Activated T-cell treated with anti-CD3 and anti-CD28 coated beads for 1 hour (primary cell): ENCODE results near the gene CLIP3.
A peak's percentile ranks its signal among the peaks of the same experiment; 100 is the strongest.
"Not testable (repeated sequence)": the region's sequence is repeated elsewhere in the genome, so short reads cannot be mapped to it uniquely, and the experiment has no call there.

ENCODE experiments used
- DNase-seq: peaks from one replicate; pipeline ENCODE4 v3.0.0-alpha.2; 2020; ENCODE audit warnings: low read depth

The CLIP3 gene, protein sequence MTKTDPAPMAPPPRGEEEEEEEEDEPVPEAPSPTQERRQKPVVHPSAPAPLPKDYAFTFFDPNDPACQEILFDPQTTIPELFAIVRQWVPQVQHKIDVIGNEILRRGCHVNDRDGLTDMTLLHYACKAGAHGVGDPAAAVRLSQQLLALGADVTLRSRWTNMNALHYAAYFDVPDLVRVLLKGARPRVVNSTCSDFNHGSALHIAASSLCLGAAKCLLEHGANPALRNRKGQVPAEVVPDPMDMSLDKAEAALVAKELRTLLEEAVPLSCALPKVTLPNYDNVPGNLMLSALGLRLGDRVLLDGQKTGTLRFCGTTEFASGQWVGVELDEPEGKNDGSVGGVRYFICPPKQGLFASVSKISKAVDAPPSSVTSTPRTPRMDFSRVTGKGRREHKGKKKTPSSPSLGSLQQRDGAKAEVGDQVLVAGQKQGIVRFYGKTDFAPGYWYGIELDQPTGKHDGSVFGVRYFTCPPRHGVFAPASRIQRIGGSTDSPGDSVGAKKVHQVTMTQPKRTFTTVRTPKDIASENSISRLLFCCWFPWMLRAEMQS

DNA sequence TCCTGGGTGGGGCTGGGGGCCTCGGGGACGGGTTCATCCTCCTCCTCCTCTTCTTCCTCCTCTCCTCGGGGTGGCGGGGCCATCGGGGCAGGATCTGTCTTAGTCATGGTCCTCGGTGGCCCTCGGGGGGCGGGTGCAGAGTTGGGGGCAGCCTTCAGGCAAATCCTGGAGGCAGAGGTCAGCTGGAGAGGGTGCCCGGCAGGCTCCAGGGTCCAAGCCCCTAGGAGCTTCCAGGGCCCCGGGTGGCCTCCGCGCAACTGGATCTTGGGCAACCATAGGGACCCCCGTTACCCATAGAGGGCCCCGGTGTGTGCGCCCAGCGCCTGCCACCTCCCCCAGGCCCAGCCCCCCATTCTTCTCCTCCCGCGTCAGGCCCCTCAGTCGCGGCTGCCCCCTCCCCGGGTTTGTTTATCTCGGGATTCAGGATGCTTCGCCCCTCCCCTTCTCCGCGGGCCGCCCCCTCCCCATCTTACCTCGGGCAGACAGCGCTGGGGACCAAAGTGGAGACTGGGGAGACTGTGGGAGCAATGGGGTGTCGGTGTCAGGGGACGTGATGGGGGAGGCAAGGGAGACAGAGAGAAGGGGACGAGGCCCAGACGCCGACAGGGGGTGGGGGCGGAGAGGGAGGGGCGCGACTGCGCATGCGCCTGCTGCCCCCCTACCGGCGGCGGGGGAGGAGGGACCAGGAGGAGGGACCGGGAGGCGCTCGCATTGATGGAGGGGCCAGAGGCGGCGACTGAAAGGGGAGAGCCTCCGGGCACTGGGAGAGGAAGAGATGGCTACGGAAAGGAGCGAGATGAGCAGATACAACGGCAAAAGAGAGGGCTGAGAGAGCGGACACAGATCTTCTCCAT, at the start of gene CLIP3:
Gene CLIP3 (minus strand): TSS at position 623 of the 854 bp plus-strand sequence. CDS start 516 bp downstream, at position 107.
- DNase-seq: peak; percentile 38

DNA sequence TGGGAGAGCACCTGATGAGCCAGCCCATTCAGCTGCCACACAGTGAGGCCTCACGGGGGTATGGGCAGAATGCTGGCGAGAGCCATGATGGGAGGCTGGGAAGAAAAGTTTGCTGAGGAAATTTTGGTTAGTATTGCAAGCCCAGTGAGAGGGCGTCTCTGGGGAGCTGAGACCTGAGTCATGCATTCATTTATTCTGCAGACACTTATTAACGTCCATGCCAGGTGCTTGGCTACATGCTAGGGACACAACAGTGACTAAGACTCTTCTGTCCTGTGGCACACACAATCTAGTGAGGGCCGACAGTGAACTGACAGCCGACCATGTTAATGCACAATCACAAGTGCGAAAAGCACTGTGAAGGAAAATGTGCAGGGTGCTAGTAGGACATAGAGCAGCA, 49.2 kb upstream of the CLIP3 start:
- no peak for DNase-seq

DNA sequence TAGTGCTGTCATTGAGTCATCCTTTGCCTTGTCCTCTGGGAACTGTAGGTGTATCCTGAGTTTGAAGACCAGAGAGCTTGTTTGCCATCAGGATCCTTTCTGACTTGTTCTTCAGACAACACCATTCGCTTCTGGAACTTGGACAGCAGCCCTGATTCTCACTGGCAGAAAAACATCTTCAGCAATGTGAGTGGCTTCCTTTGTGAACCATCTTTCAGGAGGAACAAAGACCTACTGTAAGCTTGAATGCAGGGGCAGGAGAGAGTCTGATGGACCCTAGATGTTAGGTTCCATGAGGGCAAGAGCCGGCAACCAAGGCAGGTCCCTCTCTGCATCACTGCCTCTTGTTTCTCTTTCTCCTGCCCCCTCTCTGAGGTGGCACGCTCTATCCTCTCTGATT, 48.7 kb upstream of the CLIP3 start:
- no peak for DNase-seq

DNA sequence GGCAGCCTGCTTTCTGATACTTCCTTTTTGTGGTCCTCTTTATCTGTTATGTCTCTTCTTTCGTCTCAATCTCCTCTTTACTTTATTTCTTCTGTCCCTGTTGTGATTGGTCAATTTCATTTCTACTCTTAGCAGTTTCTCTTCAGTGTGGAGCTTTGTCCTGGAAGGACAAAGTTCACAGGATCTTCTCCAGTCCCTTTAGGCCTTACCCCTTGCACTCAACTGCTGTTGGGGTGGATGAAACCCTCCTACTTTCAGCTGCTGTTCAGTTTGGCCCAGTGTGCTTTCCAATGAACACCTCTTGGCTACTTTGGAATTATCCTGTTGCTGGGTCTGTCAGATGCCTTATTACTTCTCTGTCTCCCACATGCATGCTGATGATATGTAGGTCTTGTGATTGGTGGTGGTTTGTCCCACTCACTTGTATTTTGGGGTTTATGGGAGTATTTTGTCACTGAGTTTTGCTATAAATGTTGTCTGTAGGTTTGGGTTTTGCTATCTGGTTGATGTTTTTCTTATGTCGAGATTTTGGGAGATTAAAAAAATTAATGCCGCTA, 46.8 kb upstream of the CLIP3 start:
- no peak for DNase-seq

DNA sequence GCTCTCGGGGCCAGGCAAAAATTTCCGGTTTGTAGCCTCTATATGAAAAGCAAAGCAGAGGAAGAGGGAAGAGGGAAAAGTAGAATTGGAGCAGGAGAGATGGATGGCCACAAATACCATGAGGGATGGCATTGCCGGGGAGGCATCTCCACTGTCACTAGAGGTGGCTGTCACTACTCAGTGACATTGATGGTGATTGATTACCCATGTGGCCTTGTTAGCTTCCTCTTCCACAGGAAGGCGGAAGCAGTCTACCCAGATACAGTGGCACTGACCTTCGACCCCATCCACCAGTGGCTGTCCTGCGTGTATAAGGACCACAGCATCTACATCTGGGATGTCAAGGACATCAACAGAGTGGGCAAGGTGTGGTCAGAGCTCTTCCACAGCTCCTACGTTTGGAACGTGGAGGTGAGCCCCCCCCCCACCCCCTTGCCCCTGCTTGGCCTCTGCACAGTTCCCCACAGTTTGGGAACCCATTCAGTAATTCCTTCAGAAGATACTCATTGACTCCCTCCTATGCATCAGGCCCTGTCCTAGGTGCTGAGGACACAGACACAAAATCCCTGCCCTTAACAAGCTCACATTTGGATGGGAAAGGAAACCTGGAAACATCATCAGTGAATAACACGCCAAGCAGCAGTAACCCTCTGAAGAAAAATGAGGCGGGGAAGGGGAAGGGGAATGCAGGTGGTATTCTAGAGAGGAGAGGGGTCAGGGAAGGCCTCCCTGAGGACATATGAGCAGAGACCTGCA, 40.6 kb upstream of the CLIP3 start:
- DNase-seq: no peak

DNA sequence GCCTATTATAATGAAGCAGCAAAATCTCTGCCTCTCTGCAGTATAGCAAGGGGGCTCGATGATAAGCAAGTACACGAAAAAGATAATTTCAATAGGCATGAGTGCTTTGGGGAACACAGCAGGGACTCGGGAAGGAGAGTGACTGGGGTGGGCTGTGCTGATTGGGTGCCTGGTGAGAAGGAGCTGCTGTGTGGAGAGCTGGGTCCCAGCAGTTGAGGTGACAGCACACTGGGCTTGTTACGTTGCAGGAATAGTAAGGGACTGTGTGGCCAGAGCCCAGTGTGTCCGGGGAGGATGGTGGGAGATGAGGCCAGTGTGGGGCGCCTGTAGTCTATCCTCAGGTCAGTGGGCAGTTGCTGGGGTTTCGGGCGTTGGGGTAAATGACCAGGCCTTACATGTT, 39.4 kb upstream of the CLIP3 start:
- no peak for DNase-seq

DNA sequence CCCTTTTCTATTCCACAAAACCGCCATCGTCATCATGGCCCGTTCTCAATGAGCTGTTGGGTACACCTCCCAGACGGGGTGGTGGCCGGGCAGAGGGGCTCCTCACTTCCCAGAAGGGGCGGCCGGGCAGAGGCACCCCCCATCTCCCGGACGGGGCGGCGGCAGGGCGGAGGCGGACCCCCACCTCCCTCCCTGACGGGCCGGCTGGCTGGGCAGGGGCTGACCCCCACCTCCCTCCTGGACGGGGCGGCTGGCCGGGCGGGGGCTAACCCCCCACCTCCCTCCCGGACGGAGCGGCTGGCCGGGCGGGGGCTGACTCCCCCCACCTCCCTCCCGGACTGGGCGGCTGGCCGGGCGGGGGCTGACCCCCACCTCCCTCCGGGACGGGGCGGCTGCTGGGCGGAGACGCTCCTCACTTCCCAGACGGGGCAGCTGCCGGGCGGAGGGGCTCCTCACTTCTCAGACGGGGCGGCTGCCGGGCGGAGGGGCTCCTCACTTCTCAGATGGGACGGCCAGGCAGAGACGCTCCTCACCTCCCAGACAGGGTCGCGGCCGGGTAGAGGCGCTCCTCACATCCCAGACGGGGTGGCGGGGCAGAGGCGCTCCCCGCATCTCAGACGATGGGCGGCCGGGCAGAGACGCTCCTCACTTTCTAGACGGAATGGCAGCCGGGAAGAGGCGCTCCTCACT, 36.3 kb upstream of the CLIP3 start:
- DNase-seq: not testable (repeated sequence)

DNA sequence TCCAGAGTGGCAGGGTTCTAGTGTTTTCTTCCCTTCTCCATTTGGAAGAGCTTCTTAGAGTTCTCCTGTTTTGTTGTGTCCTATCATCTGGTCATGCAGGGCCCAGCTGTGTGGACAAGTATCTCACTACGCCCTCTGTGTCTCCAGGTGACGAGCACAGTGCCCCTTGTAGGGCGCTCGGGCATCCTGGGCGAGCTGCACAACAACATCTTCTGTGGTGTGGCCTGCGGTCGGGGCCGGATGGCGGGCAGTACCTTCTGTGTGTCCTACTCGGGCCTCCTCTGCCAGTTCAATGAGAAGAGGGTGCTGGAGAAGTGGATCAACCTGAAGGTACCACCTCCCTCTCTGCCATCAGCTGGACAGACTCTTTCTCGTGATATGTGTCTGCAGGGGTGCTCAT, 35.0 kb upstream of the CLIP3 start:
- DNase-seq: no peak

DNA sequence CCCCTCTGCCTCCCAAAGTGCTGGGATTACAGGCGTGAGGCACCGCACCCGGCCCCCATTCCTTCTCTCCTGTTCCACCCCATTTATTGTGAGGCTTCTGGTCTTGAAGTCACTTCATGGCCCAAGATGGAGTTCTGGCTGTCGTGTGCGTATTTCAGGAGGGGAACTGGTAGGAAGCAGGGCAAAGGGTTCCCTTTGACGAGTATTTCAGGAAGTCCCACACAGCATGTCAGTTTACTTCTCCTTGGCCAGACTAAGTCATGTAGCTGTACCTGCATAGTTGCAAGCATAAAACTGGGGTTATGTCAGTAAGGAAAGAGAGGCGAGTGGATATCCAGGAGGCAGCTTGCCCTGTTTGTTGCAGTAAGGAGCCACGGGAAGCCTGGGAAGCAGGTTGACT, 32.2 kb upstream of the CLIP3 start:
- DNase-seq: no peak

DNA sequence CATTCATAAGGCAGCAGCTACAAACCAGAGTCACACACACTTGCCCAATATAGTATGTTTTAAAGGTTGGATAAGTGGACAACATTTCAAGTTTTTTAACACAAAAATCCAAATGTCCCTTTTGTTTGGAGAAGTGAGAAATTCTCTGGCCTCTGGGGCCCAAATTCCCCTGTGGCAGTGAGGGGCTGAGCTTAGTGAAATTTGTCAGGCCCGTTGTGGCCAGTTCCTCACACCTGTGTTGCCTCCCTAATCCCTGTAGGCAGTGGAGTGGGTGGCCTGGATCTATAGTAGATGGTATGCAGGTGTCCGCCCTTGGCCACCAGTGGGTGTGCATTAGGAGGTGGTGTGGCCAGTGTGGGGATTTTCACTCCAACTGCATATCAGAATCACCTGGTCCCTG, 28.7 kb upstream of the CLIP3 start:
- DNase-seq: no peak

DNA sequence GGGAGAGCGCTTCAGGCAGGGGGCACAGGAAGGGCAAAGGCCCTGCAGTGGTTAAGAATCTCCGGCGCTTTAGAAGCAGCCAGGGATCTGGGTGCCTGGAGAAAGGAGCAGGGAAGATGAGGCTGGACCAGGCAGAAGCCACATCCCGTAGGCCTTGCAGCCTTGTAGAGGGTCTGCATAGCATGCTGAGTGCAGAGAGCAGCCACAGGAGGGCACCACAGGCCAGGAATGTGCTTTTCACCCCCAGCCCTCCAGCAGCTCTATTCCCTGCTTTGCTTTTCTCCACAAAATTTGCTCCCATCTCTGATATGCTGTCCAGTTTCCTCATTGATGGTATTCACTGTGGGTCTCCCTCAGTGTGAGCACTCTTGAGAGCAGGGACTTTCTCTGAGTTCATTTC, 27.8 kb upstream of the CLIP3 start:
- DNase-seq: no peak

DNA sequence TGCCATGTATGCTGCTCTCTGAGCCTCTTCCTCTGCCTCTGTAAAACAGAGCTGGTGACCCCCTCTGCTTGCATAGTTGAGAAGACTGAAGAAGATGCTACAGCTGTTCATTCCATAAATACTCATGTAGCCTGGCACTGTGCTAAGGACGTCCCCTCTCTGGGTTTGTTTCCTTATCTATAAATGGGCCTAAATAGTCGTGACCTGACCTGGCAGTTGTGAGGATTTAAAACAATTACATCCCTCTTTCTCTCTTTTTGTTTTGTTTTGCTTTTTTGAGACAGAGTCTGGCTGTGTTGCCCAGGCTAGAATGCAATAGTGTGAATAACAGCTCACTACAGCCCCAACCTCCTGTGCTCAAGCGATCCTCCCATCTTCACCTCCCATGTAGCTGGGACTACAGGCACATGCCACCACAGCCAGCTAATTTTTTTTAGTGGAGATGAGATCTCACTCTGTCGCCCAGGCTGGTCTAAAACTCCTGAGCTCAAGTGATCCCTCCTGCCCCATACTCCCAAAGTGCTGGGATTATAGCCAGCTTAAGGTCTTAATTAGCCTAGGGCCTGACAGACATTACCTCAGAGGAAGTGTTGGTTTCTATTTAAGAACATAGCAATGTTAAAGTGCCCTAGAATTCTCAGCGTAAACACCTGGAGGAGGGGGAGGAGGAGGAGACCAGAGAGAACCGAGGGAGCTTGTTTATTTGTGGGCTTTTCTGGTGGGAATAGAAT, 26.7 kb upstream of the CLIP3 start:
- no peak for DNase-seq

DNA sequence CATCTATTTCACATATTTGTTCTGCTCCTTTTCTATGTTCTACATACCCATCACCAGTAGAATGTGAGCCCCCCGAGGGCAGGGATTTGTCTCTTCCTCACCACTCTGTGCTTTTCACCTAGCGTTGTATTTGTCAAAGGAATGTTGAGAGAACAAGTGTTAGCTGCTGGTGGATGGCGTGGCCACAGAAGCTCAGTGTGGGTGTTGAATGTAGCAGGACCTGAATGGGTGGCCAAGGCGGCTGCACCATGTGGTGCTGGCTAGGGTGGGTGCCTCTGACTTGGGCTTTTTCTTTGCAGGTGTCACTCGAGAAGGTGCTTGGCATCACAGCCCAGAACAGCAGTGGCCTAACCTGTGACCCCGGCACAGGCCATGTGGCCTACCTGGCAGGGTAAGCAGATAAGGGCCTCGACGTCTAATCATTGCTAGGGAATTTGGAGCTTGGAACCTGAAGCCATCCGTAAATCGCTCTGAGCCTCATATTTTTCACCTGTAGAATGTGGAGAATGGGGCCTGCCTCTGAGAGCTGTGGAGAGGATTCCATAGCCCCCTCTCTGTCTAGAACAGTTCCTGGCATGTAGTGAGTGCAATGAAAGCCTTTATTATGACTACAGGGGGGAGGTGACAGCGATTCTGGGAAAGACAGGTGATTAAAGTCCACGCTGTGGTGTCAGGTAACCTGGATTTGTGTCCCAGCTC, 26.0 kb upstream of the CLIP3 start:
- DNase-seq: no peak

DNA sequence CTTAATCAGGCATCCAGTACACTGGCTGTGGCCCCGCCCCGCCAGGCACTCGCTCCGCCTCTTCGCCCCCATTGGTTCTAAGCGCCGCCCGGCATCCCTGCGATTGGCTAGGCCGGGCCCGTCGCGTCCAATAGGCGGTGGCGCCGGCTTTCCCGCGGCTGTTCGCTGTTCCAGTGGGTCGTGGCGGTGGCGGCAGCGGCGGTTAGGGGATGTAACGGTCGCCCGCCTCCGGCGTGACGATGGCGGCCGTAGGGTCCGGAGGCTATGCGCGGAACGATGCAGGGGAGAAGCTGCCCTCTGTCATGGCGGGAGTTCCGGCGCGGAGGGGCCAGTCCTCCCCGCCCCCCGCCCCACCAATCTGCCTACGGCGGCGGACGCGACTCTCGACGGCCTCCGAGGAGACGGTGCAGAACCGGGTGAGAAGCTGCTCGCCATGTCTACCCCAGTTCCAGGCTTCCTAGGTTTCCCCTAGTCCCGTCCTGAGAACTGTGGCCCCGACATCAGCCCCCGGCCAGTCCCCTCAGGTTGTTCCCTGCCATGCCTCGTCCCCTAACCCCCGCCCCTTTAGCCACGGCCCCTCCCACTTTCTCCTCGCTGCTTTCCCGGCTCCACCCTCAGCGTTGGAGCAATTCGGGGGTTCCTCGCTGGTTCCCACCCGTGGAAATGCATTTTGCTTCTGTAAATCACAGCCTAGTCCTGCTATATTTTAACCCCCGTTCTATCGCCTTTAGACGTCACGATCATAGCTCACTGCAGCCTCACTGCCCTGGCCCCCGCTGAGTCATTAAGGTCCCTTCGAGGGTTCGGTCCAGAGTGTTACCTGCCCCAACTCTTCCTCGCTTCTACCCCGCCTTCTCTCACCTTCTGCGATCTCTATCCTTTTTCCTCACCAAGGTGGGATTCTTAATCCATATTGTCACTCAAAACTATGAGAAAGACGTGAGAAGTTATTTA, 22.3 kb upstream of the CLIP3 start, which contains the start of gene WDR62:
Gene WDR62 (plus strand): TSS at position 165 of the 954 bp plus-strand sequence. CDS start 75 bp downstream, at position 240.
- DNase-seq: peak; percentile 92

DNA sequence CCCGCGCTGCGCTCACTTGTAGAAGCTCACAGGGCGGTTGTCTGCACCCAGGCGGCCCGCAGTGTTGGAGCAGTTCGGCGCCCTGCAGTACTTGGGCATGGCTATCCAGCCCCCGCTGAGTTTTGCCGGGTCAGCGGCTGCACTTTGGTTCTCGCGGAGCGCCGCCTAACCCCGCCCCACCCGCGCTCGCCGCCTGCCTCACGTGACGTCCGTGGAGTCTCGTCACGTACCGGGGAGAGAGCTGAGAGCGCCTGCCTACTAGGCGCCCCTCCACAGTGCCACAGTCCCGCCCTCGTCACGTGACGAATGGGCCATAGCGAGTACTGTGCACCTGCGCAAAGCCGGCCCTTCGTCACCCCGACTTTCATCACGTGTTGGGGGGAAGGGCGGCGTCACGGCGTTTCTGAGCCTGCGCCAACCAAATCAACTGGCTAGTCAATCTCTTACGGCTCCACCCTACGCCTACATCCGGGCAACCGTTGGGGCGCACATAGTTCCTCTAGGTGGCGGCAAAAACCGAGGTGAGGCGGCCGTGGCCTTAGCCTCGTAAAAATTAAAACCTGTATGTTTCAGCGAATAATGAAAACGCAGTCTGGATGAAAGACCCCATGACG, 21.6 kb upstream of the CLIP3 start, which contains the start of gene THAP8:
Gene THAP8 (minus strand): TSS at position 167 of the 614 bp plus-strand sequence. CDS start 68 bp downstream, at position 99.
- peak; percentile 99 for DNase-seq

DNA sequence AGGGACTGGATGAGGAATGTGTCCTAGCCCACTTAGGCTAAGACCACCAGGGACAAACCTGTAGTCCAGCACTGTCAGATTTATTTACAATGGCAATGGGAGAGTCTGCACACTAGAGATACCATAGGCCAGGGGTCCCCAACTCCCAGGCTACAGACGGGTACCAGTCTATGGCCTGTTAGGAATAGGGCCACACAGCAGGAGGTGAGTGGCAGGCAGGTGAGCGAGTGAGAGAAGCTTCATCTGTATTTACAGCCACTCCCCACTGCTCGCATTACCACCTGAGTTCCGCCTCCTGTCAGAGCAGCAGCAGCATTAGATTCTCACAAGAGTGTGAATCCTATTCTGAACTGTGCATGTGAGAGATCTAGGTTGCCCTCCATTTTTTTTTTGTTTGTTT, 19.0 kb upstream of the CLIP3 start:
- DNase-seq: no peak

DNA sequence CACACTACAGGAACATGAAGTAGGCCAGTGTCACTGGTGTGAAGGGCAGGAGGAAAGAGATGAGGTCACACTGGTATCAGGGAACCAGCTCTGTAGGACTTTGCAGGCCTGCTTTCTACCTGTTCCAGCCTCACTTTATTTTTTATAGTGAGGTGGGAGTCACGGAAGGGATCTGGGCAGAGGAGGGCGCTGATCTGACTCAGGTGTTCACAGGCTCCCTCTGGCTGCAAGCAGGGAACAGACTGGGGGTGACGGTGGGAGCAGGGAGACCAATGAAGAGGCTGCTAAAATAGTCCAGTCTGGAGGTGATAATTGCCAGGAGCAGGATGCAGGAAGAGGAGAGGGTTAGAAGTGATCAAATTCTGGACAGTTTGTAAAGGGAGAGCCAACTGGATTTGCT, 18.6 kb upstream of the CLIP3 start:
- no peak for DNase-seq

DNA sequence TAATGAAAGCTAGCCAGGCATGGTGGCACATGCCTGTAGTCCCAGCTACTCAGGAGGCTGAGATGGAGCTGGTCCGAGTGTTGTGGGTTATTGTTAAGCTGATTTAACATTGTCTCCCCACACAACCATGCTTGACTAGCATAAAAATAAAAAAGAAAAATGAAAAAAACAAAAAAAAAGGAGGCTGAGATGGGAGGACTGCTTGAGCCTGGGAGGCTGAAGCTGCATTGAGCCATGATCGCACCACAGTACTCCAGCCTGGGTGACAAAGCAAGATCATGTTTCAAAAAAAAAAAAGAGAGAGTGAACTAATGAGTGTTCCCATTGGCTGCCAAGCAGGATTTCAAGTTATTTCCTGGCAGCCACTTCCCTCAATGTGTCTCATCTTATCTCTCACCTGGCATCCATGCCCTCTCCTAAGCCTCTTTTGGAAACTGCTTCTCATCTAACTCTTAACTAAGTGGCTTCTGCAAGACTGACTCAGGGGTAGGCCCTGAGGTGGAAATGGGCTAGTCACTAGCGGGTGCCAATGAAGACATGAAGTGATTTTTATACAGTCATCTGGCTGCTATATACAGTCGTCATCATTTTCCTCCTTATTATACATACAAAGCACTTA, 16.5 kb upstream of the CLIP3 start:
- DNase-seq: no peak
